Measurements from ENCODE around the gene NTF4. TPM values are rescaled to one million over a fixed set of nuclear protein-coding genes. Genes with fewer than 3 reads are reported as not detected.

The NTF4 gene
- total RNA-seq, 1 donor from 2014 or later: 3.8 TPM

GRCh38 chr19:49107625-49108459 lies 43.2 kb upstream of the NTF4 start:
- H3K4me3 ChIP-seq: no peak overlapping the region
- no peak overlapping the region for H2AFZ ChIP-seq (replicated peaks)
- DNase-seq (ENCODE audit: low spot score): no peak
- H3K9me3 ChIP-seq (ENCODE audit: low read depth): no peaks in the 10 kb centered on the region
- Mint-ChIP-seq H3K9me3 (no peaks in the 10 kb centered on the region), H3K4me1 (peaks cover 3% of the 10 kb centered on the region), H3K27ac (no peak overlapping the region), H3K36me3 (peaks cover 32% of the 10 kb centered on the region), H3K27me3 (ENCODE audit: insufficient read depth, low read depth) (peaks cover 5% of the 10 kb centered on the region), H3K4me3 (no peak overlapping the region)
- no peak overlapping the region for H3K27ac ChIP-seq
- H3K27me3 ChIP-seq: no peaks in the 10 kb centered on the region
- no peaks in the 10 kb centered on the region for H3K36me3 ChIP-seq
- H3K9ac ChIP-seq: no peak overlapping the region
- H3K4me1 ChIP-seq: no peaks in the 10 kb centered on the region
- H3K79me2 ChIP-seq (ENCODE audit: low read depth): peaks cover 10% of the 10 kb centered on the region
- no peak overlapping the region for H3K4me2 ChIP-seq
- H4K20me1 ChIP-seq (ENCODE audit: low read depth): peaks cover 66% of the 10 kb centered on the region
- TF ChIP-seq EZH2phosphoT487 (IDR thresholded peaks at IDR 0.05): no peak
- TF ChIP-seq, protein P1, sequence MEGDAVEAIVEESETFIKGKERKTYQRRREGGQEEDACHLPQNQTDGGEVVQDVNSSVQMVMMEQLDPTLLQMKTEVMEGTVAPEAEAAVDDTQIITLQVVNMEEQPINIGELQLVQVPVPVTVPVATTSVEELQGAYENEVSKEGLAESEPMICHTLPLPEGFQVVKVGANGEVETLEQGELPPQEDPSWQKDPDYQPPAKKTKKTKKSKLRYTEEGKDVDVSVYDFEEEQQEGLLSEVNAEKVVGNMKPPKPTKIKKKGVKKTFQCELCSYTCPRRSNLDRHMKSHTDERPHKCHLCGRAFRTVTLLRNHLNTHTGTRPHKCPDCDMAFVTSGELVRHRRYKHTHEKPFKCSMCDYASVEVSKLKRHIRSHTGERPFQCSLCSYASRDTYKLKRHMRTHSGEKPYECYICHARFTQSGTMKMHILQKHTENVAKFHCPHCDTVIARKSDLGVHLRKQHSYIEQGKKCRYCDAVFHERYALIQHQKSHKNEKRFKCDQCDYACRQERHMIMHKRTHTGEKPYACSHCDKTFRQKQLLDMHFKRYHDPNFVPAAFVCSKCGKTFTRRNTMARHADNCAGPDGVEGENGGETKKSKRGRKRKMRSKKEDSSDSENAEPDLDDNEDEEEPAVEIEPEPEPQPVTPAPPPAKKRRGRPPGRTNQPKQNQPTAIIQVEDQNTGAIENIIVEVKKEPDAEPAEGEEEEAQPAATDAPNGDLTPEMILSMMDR (IDR thresholded peaks at IDR 0.05): no peak
- no peak for TF ChIP-seq EZH2 (IDR thresholded peaks at IDR 0.05)
- peaks cover 63% of the 10 kb centered on the region for H3F3A ChIP-seq (ENCODE audit: low read depth)

DNA sequence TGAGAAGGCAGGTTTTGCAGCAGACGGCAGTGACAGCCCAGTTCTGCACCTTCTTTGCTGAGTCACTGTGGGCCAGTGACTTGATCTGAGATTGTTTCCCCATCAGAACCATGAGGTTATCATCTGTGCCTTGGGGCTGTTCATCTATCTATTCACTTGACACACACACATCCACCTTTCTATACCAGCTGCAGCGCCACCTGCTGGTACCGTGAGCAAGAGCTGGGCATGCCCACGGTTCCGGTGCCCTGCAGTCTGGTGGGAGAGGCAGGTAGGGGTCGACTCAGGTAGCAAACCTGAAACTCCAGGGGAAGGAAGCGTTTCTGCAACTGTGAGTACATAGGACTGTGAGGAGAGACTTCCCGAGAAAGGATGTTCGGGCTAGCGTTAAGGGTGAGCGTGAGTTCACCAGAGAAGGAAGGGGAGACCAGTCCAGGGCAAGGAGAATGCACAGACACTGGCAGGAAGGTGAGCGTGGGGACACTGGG lies 42.1 kb upstream of the NTF4 start:
- Histone ChIP-seq H3K4me1 (no peaks in the 10 kb centered on the region), H3K4me3 (no peak overlapping the region), H3K27ac (no peak overlapping the region), H2AFZ (replicated peaks) (no peak overlapping the region), H4K20me1 (ENCODE audit: low read depth) (peaks cover 75% of the 10 kb centered on the region), H3K9me3 (ENCODE audit: low read depth) (no peaks in the 10 kb centered on the region), H3K4me2 (no peak overlapping the region), H3F3A (ENCODE audit: low read depth) (peaks cover 63% of the 10 kb centered on the region), H3K27me3 (no peaks in the 10 kb centered on the region), H3K79me2 (ENCODE audit: low read depth) (peaks cover 10% of the 10 kb centered on the region), H3K36me3 (no peaks in the 10 kb centered on the region), H3K9ac (no peak overlapping the region)
- Mint-ChIP-seq H3K36me3 (peaks cover 34% of the 10 kb centered on the region), H3K4me3 (no peak overlapping the region), H3K27ac (no peak overlapping the region), H3K4me1 (peaks cover 3% of the 10 kb centered on the region), H3K27me3 (ENCODE audit: insufficient read depth, low read depth) (peaks cover 5% of the 10 kb centered on the region), H3K9me3 (no peaks in the 10 kb centered on the region)
- no peak for TF ChIP-seq EZH2phosphoT487 (IDR thresholded peaks at IDR 0.05)
- no peak for TF ChIP-seq EZH2 (IDR thresholded peaks at IDR 0.05)
- TF ChIP-seq, protein P1 (IDR thresholded peaks at IDR 0.05): peak; percentile 91
- DNase-seq (ENCODE audit: low spot score): peak; percentile 76

- Mint-ChIP-seq H3K4me3 (no peak overlapping the region), H3K4me1 (peaks cover 6% of the 10 kb centered on the region), H3K9me3 (no peaks in the 10 kb centered on the region), H3K36me3 (peaks cover 45% of the 10 kb centered on the region), H3K27ac (no peak overlapping the region), H3K27me3 (ENCODE audit: insufficient read depth, low read depth) (peaks cover 3% of the 10 kb centered on the region)
- H3K79me2 ChIP-seq (ENCODE audit: low read depth): peaks cover 28% of the 10 kb centered on the region
- peaks cover 1% of the 10 kb centered on the region for H3K36me3 ChIP-seq
- H3K27ac ChIP-seq: no peak overlapping the region
- no peaks in the 10 kb centered on the region for H3K4me1 ChIP-seq
- no peak overlapping the region for H3K4me3 ChIP-seq
- H3K9me3 ChIP-seq (ENCODE audit: low read depth): no peaks in the 10 kb centered on the region
- peaks cover 62% of the 10 kb centered on the region for H3F3A ChIP-seq (ENCODE audit: low read depth)
- no peak overlapping the region for H3K4me2 ChIP-seq
- no peaks in the 10 kb centered on the region for H3K27me3 ChIP-seq
- no peak overlapping the region for H3K9ac ChIP-seq
- no peak for DNase-seq (ENCODE audit: low spot score)
- H4K20me1 ChIP-seq (ENCODE audit: low read depth): peaks cover 86% of the 10 kb centered on the region
- TF ChIP-seq EZH2phosphoT487 (IDR thresholded peaks at IDR 0.05) (no peak), EZH2 (IDR thresholded peaks at IDR 0.05) (no peak)
- TF ChIP-seq, protein P1 (IDR thresholded peaks at IDR 0.05): no peak
- no peak overlapping the region for H2AFZ ChIP-seq (replicated peaks)
Measured at GRCh38 chr19:49104229-49104864, 39.7 kb upstream of the NTF4 start.

Data from neural progenitor cell (in vitro differentiated cells).